IMR-90 (cell line): ENCODE data around the gene ZMIZ1. TPM values are rescaled to one million over a fixed set of nuclear protein-coding genes. Genes with fewer than 3 reads are reported as not detected.

Experiments
- ATAC-seq: fragments of 200-7000 bp; cut with Tn5 transposase; 2 replicates; pipeline ENCODE4 v1.9.1; 2020; ENCODE audit warnings: low read depth, mild to moderate bottlenecking, moderate library complexity
- BruUV-seq: library from RNA; stranded (reverse); fragments of 400-500 nt; replicated peaks from 2 replicates; lab custom pipeline; 2021; lab: Mats Ljungman, UMichigan
- CTCF ChIA-PET: fragments of 300-600 bp; formaldehyde crosslinking; extraction: SDS; loops from one replicate; lab custom pipeline; 2021; ENCODE audit warnings: antibody characterized with exemption; lab: Yijun Ruan, JAX
- POLR2A ChIA-PET: fragments of 300-600 bp; sonication (Branson Sonifier 250); formaldehyde crosslinking; loops from one replicate; lab custom pipeline; 2022; ENCODE audit warnings: antibody characterized with exemption; ENCODE audit not compliant: unreplicated experiment; lab: Charles Lee
- DNase-seq: peaks from one replicate; pipeline ENCODE4 v3.0.0; 2013
- H2AFZ ChIP-seq: replicated peaks from 2 replicates; pipeline ENCODE3; 2013; ENCODE audit warnings: low read length, mild to moderate bottlenecking; ENCODE audit not compliant: poor library complexity
- H2AK5ac ChIP-seq: 2 replicates; pipeline ENCODE4 v1.6.1; 2013; ENCODE audit warnings: low read depth, low read length, inconsistent platforms
- H2AK9ac ChIP-seq: replicated peaks from 2 replicates; pipeline ENCODE3; 2013; ENCODE audit warnings: mild to moderate bottlenecking, low read depth, low read length, moderate library complexity; ENCODE audit not compliant: poor library complexity
- H2BK120ac ChIP-seq: 2 replicates; pipeline ENCODE4 v1.6.1; 2013; ENCODE audit warnings: low read depth, low read length, inconsistent platforms
- H2BK15ac ChIP-seq: 3 replicates; pipeline ENCODE4 v1.6.1; 2013; ENCODE audit warnings: low read depth, low read length, inconsistent platforms
- H2BK20ac ChIP-seq: 2 replicates; pipeline ENCODE4 v1.6.1; 2013; ENCODE audit warnings: low read depth, mild to moderate bottlenecking, inconsistent platforms, low read length, moderate library complexity
- H2BK5ac ChIP-seq: 2 replicates; pipeline ENCODE4 v1.6.1; 2013; ENCODE audit warnings: mild to moderate bottlenecking, low read depth, low read length, inconsistent platforms; ENCODE audit not compliant: poor library complexity, severe bottlenecking
- H3K14ac ChIP-seq: replicated peaks from 2 replicates; pipeline ENCODE4 v1.6.1; 2013; ENCODE audit warnings: low read depth, low read length, inconsistent platforms
- H3K18ac ChIP-seq: 2 replicates; pipeline ENCODE4 v1.6.1; 2013; ENCODE audit warnings: low read depth, low read length, control low read depth
- H3K23ac ChIP-seq: 2 replicates; pipeline ENCODE4 v1.6.1; 2013; ENCODE audit warnings: low read depth, low read length, inconsistent platforms
- H3K27ac ChIP-seq: 2 replicates; pipeline ENCODE4 v1.5.1; 2013; ENCODE audit warnings: mild to moderate bottlenecking, control low read depth, low read length; ENCODE audit not compliant: insufficient read depth
- H3K27me3 ChIP-seq: 2 replicates; pipeline ENCODE4 v1.6.1; 2013; ENCODE audit warnings: low read length; ENCODE audit not compliant: control insufficient read depth, insufficient read depth
- H3K36me3 ChIP-seq: 2 replicates; pipeline ENCODE4 v1.6.1; 2013; ENCODE audit warnings: low read length, mixed read lengths; ENCODE audit not compliant: control insufficient read depth, insufficient read depth
- H3K4ac ChIP-seq: 2 replicates; pipeline ENCODE4 v1.6.1; 2013; ENCODE audit warnings: low read depth, low read length, inconsistent platforms
- H3K4me1 ChIP-seq: 2 replicates; pipeline ENCODE4 v1.6.1; 2013; ENCODE audit warnings: low read length, mixed read lengths; ENCODE audit not compliant: control insufficient read depth, insufficient read depth
- H3K4me2 ChIP-seq: 2 replicates; pipeline ENCODE4 v1.6.1; 2013; ENCODE audit warnings: low read depth, mild to moderate bottlenecking, control low read depth, low read length, moderate library complexity
- H3K4me3 ChIP-seq: 2 replicates; pipeline ENCODE4 v1.5.1; 2013; ENCODE audit warnings: low read depth, mild to moderate bottlenecking, control low read depth, low read length, moderate library complexity; ENCODE audit not compliant: insufficient read depth
- H3K56ac ChIP-seq: 2 replicates; pipeline ENCODE4 v1.6.1; 2013; ENCODE audit warnings: low read length, inconsistent platforms; ENCODE audit not compliant: insufficient read depth; ENCODE audit errors: extremely low read depth
- H3K79me1 ChIP-seq, 2 experiments: 2 replicates each; pipeline ENCODE4 v1.6.1; 2013; ENCODE audit warnings: low read length in 2 of 2, inconsistent platforms in 1 of 2, low read depth in 1 of 2
- H3K9ac ChIP-seq: 2 replicates; pipeline ENCODE4 v1.6.1; 2013; ENCODE audit warnings: low read depth, low read length, control low read depth
- H3K9me1 ChIP-seq: 2 replicates; pipeline ENCODE4 v1.6.1; 2013; ENCODE audit warnings: low read length, inconsistent platforms; ENCODE audit not compliant: insufficient read depth
- H3K9me3 ChIP-seq: 2 replicates; pipeline ENCODE4 v1.6.1; 2013; ENCODE audit warnings: low read length; ENCODE audit not compliant: control insufficient read depth, insufficient read depth
- H4K20me1 ChIP-seq: 2 replicates; pipeline ENCODE4 v1.6.1; 2013; ENCODE audit warnings: low read length, inconsistent platforms; ENCODE audit not compliant: insufficient read depth
- H4K5ac ChIP-seq: 2 replicates; pipeline ENCODE4 v1.6.1; 2013; ENCODE audit warnings: mild to moderate bottlenecking, low read depth, low read length, control low read depth
- H4K8ac ChIP-seq, 2 experiments: 2 replicates each; pipeline ENCODE4 v1.6.1; 2013; ENCODE audit warnings: low read depth in 2 of 2, low read length in 2 of 2, control low read depth in 1 of 2, inconsistent platforms in 1 of 2
- H4K91ac ChIP-seq: 2 replicates; pipeline ENCODE4 v1.6.1; 2013; ENCODE audit warnings: low read depth, low read length, inconsistent platforms; ENCODE audit not compliant: insufficient read depth
- FOS ChIP-seq: fragments of 150-350 bp; IDR thresholded peaks from 2 replicates; pipeline ENCODE4 v1.6.1; 2016; ENCODE audit warnings: low read depth, low read length
- MXI1 ChIP-seq: IDR thresholded peaks from 2 replicates; pipeline ENCODE4 v1.6.1; 2012; ENCODE audit warnings: low read depth, mild to moderate bottlenecking, low read length, moderate library complexity, borderline replicate concordance
- RCOR1 ChIP-seq: IDR thresholded peaks from 2 replicates; pipeline ENCODE4 v1.6.1; 2012; ENCODE audit warnings: mild to moderate bottlenecking, low read length, improper control_type of control experiment; ENCODE audit not compliant: insufficient replicate concordance
- RFX5 ChIP-seq: IDR thresholded peaks from 2 replicates; pipeline ENCODE4 v1.8.0; 2012; ENCODE audit warnings: low read depth, mild to moderate bottlenecking, low read length, moderate library complexity
- WGBS, 2 experiments: methylation state at CpG; one replicate each; pipeline versions ENCODE4 v1.1.5 to v1.1.7; 2013; ENCODE audit warnings: missing lambda C conversion rate in 2 of 2; ENCODE audit not compliant: insufficient read length in 1 of 2; ENCODE audit errors: extremely low coverage in 2 of 2; 5-methylcytosine and 5-hydroxymethylcytosine counted together
- dilution Hi-C: fragments of 300-500 bp; cut with HindIII; formaldehyde crosslinking; loops from one replicate; pipeline ENCODE4 v1.14.3; 2018; ENCODE audit warnings: low sequenced_read_pairs; ENCODE audit not compliant: unreplicated experiment
- in situ Hi-C: fragments of 300-500 bp; cut with MboI; formaldehyde crosslinking; loops from 3 replicates; pipeline ENCODE4 v1.14.3; 2019; ENCODE audit warnings: low sequenced_read_pairs, inconsistent platforms, mixed read lengths
- intact Hi-C: fragments of 100-400 bp; cut with micrococcal nuclease; formaldehyde crosslinking; loops from 2 replicates; pipeline ENCODE4 v1.10.0; 2022
- polyA plus RNA-seq, 3 experiments: library from polyadenylated mRNA; depleted of rRNA; stranded (reverse); fragments of >200 nt; gene quantifications; 2 replicates each; pipeline ENCODE4 v1.2.3, GENCODE V29; 2012; ENCODE audit warnings: low replicate concordance in 1 of 3
- total RNA-seq: library from RNA; depleted of rRNA; stranded (reverse); fragments of >200 nt; gene quantifications from 2 replicates; pipeline ENCODE4 v1.2.3, GENCODE V29; 2012

The ZMIZ1 gene
- total and polyA plus RNA-seq, 2 of the 4 experiments (the other 2 are of a cell fraction), result 6.6 to 48.7 TPM

GRCh38 chr10:79350407-79351154 lies 281.8 kb downstream of the ZMIZ1 start:
- H3K9me3 ChIP-seq, result no peaks in the 10 kb centered on the region
- in situ Hi-C loops, result no loop called here

More at GRCh38 chr10:79350407-79351154, 281.8 kb downstream of the ZMIZ1 start:
- H3K9ac ChIP-seq, result no peak overlapping the region
- peaks cover 30 to 67% of the 10 kb centered on the region in 2 experiments for H3K79me1 ChIP-seq
- H2BK120ac ChIP-seq, result no peak overlapping the region
- H3K27me3 ChIP-seq, result no peaks in the 10 kb centered on the region
- no peak overlapping the region for H4K5ac ChIP-seq
- 91% methylated on average over 4 of the region's 21 CpGs; no CpG with 5 or more reads in 1 of the 2 experiments for WGBS, 2 experiments
- H3K9me1 ChIP-seq, result peaks cover 24% of the 10 kb centered on the region
- TF ChIP-seq FOS (no peak), MXI1 (no peak), RFX5 (no peak), RCOR1 (no peak)
- H3K4me2 ChIP-seq, result no peak overlapping the region
- H3K56ac ChIP-seq, result no peak overlapping the region
- no peak overlapping the region for H3K4ac ChIP-seq
- H2BK15ac ChIP-seq, result no peak overlapping the region
- no peak overlapping the region for H2AK5ac ChIP-seq
- BruUV-seq, result no TSS peak
- POLR2A ChIA-PET, result interaction anchor here (0.6 kb wide), 1 partner anchor 77 kb away, joined by 3 read pairs; no protein-coding TSS in a partner anchor
- no peak overlapping the region for H3K14ac ChIP-seq
- H2BK5ac ChIP-seq, result no peak overlapping the region
- H3K4me1 ChIP-seq, result peaks cover 15% of the 10 kb centered on the region
- DNase-seq (no peak), ATAC-seq (no peak)
- no peak overlapping the region for H3K23ac ChIP-seq
- no peak overlapping the region for H4K8ac ChIP-seq
- H3K18ac ChIP-seq, result no peak overlapping the region
- H3K36me3 ChIP-seq, result peaks cover 61% of the 10 kb centered on the region
- H3K4me3 ChIP-seq, result no peak overlapping the region
- no peak overlapping the region for H3K27ac ChIP-seq
- H2AFZ ChIP-seq, result no peak overlapping the region
- no peak overlapping the region for H2AK9ac ChIP-seq
- no peak overlapping the region for H4K91ac ChIP-seq
- CTCF ChIA-PET, result no interaction called here
- peaks cover 58% of the 10 kb centered on the region for H4K20me1 ChIP-seq
- dilution Hi-C loops, result no loop called here
- intact Hi-C loops, result no loop called here
- no peak overlapping the region for H2BK20ac ChIP-seq
